MM.1S (cell line): Measurements from ENCODE around the gene TSHZ2.

Experiments used
- CTCF ChIP-seq: fragments of 300-600 bp; sonication (generic); IDR thresholded peaks from 2 replicates; pipeline ENCODE4 v1.5.1; 2016; ENCODE audit warnings: antibody characterized with exemption, low read length, mixed read lengths
- EZH2 ChIP-seq: fragments of 300-600 bp; sonication (generic); optimal IDR thresholded peaks from 2 replicates; pipeline ENCODE3; 2017; ENCODE audit warnings: low read depth, mild to moderate bottlenecking, antibody characterized with exemption, low read length, mixed read lengths
- EZH2phosphoT487 ChIP-seq: fragments of 300-600 bp; sonication (generic); IDR thresholded peaks from 2 replicates; pipeline ENCODE4 v1.6.1; 2018; ENCODE audit warnings: antibody characterized with exemption, low read length

GRCh38 chr20:53522696-53523095 lies 550.5 kb downstream of the TSHZ2 start:
- TF ChIP-seq CTCF (no peak), EZH2 (no peak), EZH2phosphoT487 (no peak)
